Fibroblast of the aortic adventitia (primary cell): ENCODE measurements around the gene RABAC1. TPM values are rescaled to one million over a fixed set of nuclear protein-coding genes. Genes with fewer than 3 reads are reported as not detected.

Experiments
- DNase-seq: peaks from one replicate; pipeline ENCODE4 v3.0.0-alpha.2; 2010; ENCODE audit warnings: low read depth
- H3K4me3 ChIP-seq: 2 replicates; pipeline ENCODE4 v1.5.1; 2011; ENCODE audit warnings: low read depth, mild to moderate bottlenecking, control low read depth, low read length, moderate library complexity
- total RNA-seq: library from RNA; depleted of rRNA; stranded (reverse); fragments of >200 nt; gene quantifications from 2 replicates; pipeline ENCODE4 v1.2.3, GENCODE V29; 2012; ENCODE audit warnings: low replicate concordance
- TF ChIP-seq, protein P1 (sequence below): IDR thresholded peaks from 2 replicates; pipeline ENCODE4 v1.5.1; 2011; ENCODE audit warnings: mild to moderate bottlenecking, low read length, control low read depth, inconsistent platforms; ENCODE audit not compliant: insufficient read depth

The RABAC1 gene
- total RNA-seq, 1 donor = 122 TPM

DNA sequence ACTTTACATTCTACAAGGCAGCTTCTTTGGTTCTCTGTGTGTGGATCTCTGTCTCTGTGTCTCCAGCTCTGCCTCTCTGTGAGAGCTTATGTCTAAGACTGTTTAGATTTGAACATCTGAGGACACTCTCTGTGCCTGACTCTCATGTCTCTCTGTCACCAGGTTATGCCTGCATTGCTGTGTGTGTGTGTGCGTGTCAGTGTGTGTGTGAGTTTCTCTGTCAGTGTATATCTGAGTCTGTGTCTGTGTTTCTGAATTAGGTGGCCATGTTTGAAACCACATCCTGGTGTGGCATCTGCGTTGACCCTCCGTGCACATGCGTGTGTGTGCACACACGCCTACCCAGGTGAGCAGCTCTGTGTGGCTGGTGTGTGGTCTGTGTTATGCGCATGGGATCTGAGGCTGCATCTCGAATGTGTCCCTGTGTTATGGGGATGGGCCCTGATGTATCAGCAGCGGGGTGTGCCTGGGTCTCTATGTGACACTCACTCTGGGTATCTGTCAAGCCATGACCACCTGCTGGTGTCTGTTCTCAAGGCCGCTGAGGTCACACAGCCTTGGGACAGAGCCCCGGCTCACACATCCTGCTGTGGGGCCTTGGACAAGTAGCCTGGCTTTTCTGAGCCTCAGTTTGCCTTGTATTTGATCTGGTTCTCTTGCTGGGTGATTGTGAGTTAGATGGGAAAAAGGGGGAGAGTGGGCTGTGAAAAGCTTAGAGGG, 28.2 kb upstream of the RABAC1 start:
- TF ChIP-seq, protein P1, sequence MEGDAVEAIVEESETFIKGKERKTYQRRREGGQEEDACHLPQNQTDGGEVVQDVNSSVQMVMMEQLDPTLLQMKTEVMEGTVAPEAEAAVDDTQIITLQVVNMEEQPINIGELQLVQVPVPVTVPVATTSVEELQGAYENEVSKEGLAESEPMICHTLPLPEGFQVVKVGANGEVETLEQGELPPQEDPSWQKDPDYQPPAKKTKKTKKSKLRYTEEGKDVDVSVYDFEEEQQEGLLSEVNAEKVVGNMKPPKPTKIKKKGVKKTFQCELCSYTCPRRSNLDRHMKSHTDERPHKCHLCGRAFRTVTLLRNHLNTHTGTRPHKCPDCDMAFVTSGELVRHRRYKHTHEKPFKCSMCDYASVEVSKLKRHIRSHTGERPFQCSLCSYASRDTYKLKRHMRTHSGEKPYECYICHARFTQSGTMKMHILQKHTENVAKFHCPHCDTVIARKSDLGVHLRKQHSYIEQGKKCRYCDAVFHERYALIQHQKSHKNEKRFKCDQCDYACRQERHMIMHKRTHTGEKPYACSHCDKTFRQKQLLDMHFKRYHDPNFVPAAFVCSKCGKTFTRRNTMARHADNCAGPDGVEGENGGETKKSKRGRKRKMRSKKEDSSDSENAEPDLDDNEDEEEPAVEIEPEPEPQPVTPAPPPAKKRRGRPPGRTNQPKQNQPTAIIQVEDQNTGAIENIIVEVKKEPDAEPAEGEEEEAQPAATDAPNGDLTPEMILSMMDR = no peak
- DNase-seq = no peak
- H3K4me3 ChIP-seq = no peak overlapping the region

DNA sequence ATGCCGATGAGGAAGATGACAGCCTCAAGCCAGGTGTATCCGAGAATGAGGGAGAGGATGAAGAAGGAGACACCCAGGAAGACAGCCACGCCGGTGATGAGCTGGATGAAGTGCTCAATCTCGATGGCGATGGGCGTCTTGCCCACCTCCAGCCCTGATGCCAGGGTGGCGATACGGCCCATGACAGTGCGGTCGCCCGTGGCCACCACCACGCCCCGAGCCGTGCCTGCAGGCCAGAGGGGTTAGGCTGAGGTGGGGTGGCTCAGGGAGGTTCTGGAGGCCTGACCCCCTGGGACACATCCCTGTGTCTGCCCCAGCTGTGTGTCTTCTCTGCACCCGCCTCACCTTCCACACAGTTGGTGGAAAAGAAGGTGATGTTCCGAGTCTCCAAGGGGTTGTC, 25.8 kb upstream of the RABAC1 start:
- TF ChIP-seq, protein P1 = no peak
- no peak for DNase-seq
- H3K4me3 ChIP-seq = no peak overlapping the region

DNA sequence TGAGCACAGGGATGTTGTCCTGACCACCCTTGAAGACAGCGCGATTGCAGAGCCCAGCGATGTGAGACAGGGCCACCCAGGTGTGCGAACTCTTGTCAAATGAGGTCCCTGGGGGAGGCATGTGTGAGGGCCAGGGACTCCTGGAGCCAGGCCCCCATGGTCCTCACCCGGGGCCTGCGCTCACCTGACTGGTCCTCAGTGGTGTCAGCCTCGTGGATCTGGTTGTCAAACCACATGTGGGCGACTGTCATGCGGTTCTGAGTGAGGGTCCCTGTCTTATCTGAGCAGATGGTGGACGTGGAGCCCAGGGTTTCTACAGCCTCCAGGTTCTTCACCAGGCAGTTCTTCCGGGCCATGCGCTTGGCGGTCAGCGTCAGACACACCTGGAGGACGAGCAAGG, 22.6 kb upstream of the RABAC1 start:
- H3K4me3 ChIP-seq = no peak overlapping the region
- TF ChIP-seq, protein P1 = no peak
- no peak for DNase-seq

DNA sequence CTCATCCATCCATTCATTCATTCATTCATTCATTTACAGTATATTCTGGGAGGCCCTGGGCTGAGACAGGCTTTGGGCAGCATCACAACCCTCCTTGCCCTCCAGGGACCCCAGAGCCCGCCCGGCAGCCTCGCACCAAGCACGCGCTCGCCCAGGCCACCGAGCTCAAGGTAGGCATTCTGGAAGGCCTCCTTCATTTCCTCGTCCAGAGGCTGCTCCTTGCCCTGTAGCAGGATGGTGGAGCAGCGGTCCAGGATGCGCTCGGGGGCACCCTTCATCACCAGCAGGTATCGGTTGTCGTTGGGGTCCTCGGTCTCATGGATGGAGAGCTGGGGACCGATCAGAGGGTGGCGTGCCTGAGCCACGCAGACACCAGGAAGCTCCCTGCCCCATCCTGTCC, 19.3 kb upstream of the RABAC1 start:
- no peak overlapping the region for H3K4me3 ChIP-seq
- DNase-seq = no peak
- TF ChIP-seq, protein P1 = no peak

DNA sequence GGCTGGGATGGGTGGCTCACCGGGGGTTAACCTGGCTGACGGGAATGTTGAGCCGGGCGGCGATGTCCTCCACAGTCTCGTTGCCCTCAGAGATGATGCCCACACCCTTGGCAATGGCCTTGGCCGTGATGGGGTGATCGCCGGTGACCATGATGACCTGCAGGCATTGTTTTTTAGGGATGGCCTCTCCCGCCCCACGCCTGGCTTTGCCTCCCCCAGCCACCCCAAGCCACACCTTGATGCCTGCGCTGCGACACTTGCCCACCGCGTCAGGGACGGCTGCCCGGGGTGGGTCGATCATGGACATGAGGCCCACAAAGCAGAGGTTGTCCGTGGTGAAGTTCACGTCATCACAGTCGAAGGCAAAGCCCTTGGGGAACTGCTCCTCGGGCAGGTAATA, 18.8 kb upstream of the RABAC1 start:
- TF ChIP-seq, protein P1 = no peak
- no peak for DNase-seq
- H3K4me3 ChIP-seq = no peak overlapping the region

DNA sequence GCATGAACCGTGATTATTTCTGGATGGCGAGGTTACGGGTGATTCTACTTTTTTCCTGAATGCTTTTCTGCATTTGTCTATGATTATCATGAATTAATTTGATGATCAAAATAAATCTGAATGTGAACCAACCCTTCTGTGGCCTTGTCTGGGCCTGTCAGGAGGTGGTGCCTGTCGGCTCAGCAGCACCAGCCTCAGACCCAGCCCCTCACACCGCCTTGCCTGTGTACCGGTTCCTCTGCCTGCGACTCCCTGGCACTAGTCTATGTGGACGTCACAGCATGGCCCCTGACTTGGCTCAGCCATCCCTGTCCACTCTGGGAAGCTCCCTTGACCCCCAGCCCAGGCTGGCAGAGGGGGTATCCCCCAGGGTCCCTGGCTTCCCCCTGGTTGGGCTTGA, 15.5 kb upstream of the RABAC1 start:
- DNase-seq = no peak
- H3K4me3 ChIP-seq = no peak overlapping the region
- TF ChIP-seq, protein P1 = no peak

DNA sequence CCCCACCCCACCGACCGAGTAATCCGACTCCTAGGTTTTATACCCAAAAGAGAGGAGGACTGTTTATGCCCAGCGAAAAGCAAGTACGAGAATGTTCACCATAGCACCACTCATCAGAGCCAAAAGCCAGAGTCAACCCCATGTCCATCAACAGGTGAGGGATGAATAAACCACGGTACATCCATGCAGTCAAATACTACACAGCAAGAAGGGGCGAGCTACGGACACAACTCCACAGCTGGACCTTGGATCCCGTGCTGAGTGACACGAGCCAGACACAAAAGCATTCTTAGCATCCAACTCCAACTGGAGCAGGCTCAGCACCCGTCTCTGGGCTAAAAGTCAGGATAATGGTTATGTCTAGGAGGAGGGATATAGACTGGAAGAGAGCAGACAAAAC, 12.2 kb upstream of the RABAC1 start:
- DNase-seq = no peak
- H3K4me3 ChIP-seq = no peak overlapping the region
- TF ChIP-seq, protein P1 = no peak
